ENCODE results near the gene FPGT.

Gene FPGT

GRCh38 chr1:74235153-74235552 is 37.1 kb downstream of the FPGT start, which contains the start of gene TNNI3K:
TSS of gene TNNI3K (plus strand) at chr1:74235387. CDS start at chr1:74235452, 65 bp downstream.
- H3K4me3 ChIP-seq (ENCODE audit: low read length), result no peak within 1 kb of the TSS
- DNase-seq (ENCODE audit: low read depth), result no peak
- no peak for TF ChIP-seq CTCF (conservative IDR thresholded peaks at IDR 0.05; ENCODE audit: low read depth, low read length)

- no peak for TF ChIP-seq CTCF (conservative IDR thresholded peaks at IDR 0.05; ENCODE audit: low read depth, low read length)
- peak; percentile 7 for DNase-seq (ENCODE audit: low read depth)
- no peak overlapping the region for H3K4me3 ChIP-seq (ENCODE audit: low read length)
Measured at GRCh38 chr1:74236440-74236839, 38.4 kb downstream of the FPGT start.

- no peak for TF ChIP-seq CTCF (conservative IDR thresholded peaks at IDR 0.05; ENCODE audit: low read depth, low read length)
- DNase-seq (ENCODE audit: low read depth), result no peak
- no peak overlapping the region for H3K4me3 ChIP-seq (ENCODE audit: low read length)
Measured at GRCh38 chr1:74237035-74237434, 39.0 kb downstream of the FPGT start.

- H3K4me3 ChIP-seq (ENCODE audit: low read length), result no peak overlapping the region
- no peak for DNase-seq (ENCODE audit: low read depth)
- TF ChIP-seq CTCF (conservative IDR thresholded peaks at IDR 0.05; ENCODE audit: low read depth, low read length), result no peak
Measured at GRCh38 chr1:74237787-74238186, 39.7 kb downstream of the FPGT start.

- no peak for TF ChIP-seq CTCF (conservative IDR thresholded peaks at IDR 0.05; ENCODE audit: low read depth, low read length)
- DNase-seq (ENCODE audit: low read depth), result no peak
- no peak overlapping the region for H3K4me3 ChIP-seq (ENCODE audit: low read length)
Measured at GRCh38 chr1:74245168-74245772, 47.2 kb downstream of the FPGT start.

GRCh38 chr1:74246315-74246714 is 48.3 kb downstream of the FPGT start:
- peak; percentile 22 for DNase-seq (ENCODE audit: low read depth)
- H3K4me3 ChIP-seq (ENCODE audit: low read length), result no peak overlapping the region

More at GRCh38 chr1:74246315-74246714, 48.3 kb downstream of the FPGT start:
- no peak for TF ChIP-seq CTCF (conservative IDR thresholded peaks at IDR 0.05; ENCODE audit: low read depth, low read length)

All from retinal pigment epithelial cell (primary cell).